NCI-H774 (cell line): ENCODE results near the gene SHB.

Source experiments
- DNase-seq: peaks from one replicate; lab custom pipeline; 2025; lab: John Stamatoyannopoulos, UW

The SHB gene

DNA sequence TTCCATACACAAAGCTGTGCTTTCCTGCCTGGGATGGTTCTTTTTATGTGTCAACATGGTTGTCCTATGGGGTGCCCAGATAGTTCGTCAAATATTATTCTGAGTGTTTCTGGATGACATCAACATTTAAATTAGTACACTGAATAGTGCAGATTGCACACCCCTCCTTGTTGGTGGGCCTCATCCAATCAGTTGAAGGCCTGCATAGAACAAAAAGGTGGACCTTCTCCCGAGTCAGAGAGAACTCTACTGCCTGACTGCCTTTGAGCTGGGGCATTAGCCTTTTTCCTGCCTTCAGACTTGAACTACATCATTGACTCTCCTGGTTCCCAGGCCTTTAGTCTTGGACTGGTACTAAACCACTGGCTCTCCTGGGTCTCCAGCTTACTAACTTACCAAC is 80.4 kb downstream of the SHB start:
- no peak for DNase-seq

DNA sequence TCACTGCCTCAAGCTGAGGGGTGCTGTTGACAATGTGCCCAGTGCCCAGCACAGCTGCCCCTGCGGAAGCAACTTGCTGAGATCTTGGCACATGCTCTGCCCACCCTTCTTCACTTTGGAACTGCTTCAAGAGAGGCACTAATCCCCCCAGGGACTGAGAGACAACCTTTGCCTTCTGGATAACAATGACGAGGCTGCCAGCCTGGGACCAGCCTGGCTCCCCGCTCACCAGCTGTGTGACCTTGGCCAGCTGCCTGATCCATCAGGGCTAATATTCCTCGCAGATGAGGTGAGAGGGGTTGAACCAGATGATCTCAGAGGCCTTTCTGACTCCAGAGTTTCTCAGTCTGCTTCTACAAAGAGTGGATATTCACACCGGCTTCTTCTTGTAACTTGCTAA is 81.0 kb downstream of the SHB start:
- no peak for DNase-seq

DNA sequence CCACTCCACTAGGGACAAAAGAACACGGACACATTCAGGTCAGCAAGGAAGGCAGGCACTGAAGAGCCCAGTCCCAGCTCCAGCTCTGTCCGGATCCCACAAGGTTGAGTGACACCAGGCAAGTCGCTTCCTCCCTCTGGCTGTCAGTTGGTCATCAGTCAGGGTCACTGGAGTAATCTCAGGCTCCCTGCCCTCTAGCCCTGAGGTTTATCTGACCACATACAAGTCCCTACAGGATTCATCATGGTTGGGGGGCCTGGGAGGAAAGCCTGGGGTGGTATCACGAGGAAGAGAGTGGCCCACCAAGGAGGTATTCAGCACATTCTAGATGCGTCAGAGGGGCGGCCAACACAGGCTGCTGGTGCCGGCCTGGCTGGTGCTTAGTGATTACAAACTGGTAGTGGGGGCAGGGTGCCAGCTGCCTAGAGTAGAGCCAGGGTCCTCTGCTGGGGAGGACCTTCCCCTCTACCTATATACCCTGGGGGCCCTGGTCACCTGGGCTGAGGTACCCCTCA is 81.5 kb downstream of the SHB start:
- DNase-seq, result no peak

DNA sequence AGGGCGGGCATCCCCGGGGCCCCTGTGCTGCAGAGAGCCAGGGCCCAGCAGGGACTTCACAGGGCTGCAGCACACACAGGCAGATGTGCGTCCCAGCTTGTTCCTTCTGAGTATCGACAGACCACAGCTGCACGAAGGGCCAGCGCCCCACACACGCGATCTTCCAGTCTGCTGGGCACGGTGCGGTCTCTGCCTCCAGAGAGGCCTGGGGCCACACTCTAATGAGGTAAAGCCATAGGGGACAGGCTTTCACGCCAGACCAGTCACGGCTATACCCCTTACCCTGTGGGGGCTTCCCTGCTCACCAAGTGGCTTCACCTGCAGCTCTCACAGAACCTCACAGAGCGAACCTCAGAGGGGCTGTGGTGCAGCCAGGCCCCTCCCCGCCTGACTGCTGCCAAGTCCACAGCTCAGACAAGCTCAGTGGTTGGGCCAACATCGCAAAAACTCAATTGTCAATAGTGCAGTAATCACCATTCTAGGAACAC is 82.2 kb downstream of the SHB start:
- DNase-seq, result no peak

DNA sequence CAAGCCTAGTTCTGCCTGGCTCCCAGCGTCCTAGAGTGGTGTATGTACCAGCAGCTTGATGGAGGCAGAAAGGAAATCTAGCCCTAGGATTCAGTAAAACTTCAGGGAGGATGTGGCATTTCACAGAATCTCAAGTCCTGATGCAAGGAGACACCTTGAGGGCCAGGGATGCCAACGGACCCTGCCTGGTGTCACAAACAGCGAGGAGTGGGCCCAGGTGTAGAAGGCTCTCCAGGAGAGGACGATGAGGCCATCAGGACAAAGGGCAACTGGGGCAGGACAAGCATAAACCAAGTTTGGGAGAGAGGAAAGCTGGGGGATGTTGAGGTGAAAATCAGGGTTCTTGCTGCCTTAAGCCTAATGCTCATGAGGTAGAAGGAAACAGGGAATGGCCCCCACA is 83.0 kb downstream of the SHB start:
- DNase-seq, result no peak

DNA sequence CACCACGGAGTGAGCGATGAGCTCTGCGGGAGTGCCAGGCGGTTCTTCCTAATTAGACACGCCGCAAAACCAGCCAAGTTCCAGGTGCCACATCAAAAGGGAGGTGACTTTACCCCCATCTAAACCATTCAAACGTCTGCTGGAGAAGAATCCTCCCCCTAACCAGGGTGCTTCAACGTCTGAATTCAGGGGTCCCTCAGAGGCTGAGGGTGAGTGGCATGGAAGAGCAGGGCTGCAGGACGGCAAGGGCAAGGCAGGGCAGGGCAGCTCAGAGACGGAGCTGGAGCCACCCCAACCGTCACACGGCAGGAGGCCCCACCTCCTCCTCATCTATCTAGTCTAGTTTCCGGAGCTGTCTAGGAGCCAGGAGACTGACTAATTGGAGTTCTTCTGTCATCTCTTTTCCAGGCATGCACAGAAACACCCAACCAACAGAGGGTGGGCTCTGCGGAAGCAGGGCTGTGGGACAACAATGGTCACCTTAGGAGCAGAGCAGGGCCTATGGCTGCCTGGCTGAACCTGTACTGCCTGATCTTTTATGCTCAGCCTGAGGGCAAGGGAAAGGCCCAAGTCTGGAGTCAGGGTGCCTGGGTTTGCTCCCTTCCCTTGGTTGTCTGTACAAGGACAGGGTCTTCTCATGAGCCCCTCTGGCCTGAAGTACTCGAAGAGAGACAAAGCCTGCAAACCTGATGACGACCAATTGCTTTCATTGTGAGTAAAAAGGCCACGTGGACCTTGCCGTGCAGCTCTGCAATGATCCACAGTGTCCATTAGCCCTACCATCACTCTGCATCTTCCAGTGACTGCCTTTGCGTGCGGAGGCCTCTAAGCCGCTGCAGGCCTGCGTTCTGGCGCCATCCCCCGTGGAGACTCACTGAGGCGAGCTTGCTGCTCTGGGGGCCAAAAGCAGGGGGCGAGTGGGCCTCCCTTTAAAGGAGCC is 84.1 kb downstream of the SHB start:
- DNase-seq, result peak; percentile 52

DNA sequence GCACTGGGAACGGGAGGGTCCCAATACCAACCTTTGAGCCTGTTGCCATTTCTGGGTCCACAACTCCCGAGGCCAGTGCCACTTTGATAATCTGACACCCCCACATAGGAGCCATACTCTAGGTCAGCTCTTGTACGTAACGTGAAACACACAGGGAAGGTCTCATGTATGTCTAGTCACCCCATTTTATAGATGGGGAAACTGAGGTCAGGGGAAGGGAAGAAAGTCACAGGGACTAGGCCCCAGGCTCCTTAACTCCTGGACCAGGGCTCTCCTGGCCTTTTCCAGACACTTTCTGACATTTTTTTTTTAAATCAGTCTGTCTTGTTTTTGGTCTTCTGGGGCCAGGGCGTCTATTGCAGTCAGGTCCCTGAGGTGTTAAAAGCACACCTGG is 84.8 kb downstream of the SHB start:
- no peak for DNase-seq

DNA sequence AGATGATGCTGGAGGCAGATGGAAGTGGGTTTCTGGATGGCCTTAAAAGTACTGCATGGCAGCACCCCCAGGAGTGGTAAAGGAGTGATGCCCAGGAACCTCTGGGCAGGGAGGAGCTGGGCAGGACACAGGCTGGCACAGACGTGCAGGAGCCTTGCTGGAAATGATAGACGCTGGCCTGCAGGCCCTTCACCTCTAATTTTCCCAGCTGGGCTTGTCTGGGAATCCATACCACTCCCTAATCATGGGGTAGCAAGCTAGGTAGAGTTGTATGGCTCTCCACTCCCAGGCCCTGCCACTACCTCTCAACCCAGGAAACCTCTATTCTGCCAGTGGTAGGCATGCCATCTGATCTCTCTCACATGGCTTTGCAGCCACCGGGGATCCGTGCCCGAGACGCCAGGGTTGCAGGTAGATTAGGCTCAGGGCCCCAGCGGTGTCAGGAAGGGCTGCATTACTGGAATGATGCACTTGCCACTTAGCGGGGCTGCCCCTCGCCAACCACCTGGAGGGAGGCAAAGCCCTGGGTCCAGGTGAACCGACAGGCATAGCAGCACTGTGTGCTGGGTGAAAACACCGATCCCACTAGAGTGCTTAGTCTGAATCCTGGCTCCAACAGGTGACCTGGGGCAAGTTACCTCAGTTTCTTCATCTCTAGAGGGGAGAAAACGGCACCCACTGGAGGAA is 85.5 kb downstream of the SHB start:
- DNase-seq, result no peak

DNA sequence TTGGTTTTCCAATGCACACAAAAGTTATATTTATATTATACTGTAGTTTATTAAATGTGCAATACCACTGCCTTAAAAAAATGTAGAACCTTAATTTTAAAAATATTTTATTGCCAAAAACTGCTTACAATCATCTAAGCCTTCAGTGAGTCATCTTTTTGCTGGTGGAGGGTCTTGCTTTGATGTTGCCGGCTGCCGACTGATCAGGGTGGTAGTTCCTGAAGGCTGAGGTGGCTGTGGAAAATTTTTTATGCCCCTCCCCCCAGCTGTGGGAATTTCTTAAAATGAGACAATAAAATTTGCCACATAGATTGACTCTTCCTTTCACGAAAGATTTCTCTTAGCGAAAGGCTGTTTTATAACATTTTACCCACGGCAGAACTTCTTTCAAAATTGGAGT is 89.2 kb downstream of the SHB start:
- DNase-seq, result no peak

DNA sequence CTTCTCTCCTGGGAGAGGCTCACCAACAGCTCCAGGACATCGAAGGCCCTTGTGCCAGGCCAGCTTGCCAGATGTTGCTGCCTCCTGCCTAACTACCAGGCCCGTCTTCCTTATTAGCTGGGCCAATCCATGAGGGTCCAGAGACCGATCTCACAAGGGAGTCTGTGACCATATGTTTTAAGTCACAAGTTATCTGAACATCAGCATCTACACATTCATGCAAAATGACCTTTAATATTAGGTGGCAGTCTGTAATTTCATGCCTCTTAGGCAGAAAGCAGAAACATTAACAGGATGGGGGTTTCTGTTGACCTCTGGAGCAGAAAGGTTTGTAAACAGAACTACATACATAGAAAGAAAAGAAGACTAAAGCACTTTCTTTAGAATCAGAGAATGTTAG is 90.0 kb downstream of the SHB start:
- no peak for DNase-seq

DNA sequence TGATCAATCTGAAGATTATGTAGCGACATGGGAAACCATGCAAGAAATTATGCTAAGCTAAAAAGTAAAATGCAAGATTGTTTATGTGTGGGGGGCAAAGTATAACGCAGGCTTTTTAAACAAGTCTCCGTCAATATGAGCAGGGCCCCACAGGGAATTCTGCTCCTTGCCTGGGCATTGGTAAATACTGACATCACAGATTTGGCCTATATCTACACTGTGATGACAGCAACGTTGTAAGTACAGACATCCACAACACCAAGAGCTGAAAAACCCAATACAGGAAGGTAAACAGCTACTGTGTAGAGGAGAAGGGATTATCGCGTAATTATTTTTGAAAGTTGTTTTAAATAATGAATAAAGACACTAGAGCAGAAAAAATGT is 90.6 kb downstream of the SHB start:
- DNase-seq, result no peak

DNA sequence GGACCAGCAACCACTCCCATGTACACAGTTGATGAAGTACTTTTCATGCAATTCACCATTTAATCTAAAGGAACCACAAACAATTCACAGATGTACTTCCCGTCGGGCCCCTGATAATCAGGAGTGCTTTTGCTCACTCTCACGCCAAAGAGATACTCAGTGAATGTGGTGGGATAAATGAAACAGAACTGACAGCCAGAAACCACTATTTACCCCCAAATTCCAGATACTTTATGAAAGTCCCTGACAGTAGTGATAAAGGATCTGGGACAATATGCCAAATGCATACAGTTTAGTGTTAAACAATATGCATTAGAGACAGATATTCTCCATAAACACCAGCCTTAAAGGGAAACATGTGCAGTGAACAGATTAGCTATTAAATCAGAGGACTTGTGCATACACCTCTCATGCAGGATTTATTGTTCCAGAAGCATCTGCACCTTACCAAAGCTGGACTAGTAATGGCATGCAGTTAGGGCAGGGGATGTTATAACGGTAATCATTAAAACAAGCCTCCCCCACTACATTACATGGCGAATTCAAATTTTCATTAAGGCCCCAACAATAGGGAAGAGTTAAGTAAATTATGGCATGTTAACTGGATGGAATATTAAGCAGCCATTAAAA is 91.1 kb downstream of the SHB start:
- DNase-seq, result no peak

DNA sequence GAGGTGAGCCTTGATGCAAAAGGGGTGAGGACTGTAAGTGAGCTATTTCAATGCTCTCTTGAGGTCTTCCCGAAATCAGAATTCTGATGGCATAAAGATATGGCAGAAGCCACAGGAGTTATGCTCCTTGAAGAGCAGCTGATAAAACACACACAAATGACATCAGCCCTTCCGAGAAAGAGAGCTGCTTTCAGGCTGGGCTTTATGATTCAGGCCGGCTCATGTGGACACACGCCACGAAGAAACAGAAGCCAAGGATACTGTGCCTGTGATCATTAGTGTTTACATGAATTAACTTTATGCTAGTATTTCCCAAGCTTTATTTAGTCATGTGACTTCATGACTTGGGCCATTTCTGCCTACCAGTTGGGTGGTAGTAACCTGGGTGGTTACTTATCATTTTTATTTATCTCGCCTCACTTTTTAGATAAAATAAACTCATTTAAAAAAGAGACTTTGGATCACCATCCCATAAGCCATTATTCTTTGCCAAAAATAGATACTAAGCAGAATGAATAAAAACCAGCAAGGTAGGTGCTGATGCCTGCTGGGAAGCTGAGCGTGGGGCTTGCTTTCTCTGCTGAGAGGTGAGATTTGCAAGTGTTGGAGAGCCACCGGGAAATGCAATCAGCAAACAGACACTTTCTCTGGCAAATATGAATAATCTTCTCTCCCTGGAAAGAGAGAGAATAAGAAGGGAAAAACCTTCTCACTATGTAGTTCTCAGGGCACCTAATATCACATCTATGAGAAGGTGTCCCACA is 92.1 kb downstream of the SHB start:
- DNase-seq, result peak; percentile 20

DNA sequence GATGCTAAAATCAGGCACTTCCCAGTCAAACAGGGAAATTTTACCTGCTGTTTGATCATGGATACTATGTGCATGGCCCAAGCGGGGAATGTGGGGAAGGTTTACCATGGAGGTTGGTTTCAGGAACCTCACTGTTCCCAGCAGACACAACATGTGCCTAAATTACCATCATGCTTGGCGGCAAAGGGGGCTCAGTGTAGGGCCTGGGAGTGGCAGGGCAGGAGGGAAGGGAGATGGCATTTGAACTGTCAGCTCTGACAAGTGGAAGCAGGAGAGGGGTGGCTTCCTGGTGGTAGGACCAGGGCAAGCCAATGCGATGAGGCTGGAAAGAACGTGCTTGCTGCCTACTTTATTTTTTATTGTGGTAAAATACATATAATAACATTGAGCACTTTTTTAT is 93.4 kb downstream of the SHB start:
- DNase-seq, result no peak

DNA sequence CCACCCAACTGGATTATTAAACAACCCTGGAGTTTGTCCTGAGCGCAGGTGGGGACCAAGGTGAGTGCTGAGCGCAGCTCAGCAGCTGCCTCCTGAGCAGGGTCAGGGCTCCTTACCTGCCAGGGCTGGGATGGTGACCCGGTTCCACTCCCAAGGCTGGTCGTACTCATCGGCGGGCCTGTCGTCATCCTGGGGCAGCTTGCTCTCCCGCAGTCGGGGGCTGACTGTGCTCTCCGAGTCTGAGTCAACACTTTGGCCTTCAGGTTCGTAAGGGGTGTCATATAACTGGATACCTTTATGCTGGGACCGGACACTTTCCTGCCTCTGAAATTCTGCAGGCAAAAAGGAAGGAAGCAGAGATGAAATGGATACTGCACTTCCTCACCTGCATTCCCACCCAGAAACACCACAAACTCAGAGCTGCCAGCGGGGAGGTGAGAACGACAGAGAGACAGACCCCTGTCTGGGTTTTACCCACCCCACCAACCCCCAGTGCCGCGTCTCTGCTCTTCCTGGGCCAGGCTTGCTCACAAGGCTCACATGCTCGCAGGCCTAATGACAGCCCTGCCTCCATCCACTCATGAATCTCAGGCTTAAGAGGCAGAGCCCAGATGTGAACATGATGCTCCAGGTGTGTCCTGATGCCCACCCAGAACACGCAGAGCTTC is 94.4 kb downstream of the SHB start:
- DNase-seq, result no peak

DNA sequence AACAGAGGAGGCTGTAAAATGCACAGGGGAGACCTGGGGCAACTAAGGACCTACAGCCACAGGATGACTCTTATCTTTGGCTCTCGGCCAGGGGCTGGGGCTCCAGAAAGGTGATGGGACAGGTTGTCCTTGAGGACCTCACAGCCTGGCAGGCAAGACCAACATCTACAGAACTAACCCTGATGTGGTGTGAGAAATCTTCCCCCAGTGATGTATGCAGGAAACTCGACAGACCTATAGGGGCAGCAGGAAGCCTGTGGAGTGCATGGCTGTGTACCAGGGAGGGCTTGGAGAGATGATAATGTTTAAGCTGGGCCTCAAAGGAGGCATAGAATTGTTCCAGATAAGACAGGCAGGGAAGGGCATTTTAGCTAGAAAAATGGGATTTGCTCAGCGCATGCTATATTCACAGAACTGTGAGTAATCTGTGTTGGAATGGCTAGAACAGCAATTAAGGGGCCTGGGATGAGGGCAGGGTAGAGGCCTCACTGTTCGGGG is 96.6 kb downstream of the SHB start:
- DNase-seq, result no peak

DNA sequence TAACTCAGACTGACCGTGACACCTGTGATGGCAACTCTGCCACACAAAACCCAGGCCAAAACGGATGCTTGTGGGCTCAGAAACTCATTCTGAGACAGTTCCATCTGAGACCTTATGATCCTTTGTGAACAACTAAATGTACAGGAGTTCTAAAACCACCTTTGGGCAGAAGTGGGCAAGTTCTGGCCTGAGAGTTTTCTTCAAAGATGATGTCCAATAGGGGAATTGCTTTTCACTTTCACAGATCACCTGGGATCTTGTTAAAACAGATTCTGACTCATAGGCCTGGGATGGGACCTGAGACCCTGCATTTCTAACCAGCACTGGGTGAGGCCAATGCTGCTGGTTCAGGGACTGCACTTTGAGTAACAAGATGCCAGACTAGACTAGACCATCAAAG is 97.3 kb downstream of the SHB start:
- DNase-seq, result no peak

DNA sequence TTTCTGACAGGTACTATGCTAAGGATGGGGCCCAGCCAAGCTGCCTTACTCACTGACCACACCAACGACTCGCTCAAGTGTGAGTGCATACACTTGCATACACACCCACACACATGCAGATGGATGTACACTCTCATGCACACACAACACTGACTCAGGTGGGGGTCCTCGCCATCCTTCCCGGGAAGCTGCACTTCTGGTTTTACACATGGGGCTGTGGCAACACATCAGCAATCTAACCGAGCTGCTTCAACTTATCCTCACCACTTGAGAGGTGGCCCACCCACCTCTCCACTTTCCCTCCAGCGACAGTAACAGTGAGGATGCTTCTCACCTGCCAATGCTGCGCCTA is 97.9 kb downstream of the SHB start:
- DNase-seq, result no peak

DNA sequence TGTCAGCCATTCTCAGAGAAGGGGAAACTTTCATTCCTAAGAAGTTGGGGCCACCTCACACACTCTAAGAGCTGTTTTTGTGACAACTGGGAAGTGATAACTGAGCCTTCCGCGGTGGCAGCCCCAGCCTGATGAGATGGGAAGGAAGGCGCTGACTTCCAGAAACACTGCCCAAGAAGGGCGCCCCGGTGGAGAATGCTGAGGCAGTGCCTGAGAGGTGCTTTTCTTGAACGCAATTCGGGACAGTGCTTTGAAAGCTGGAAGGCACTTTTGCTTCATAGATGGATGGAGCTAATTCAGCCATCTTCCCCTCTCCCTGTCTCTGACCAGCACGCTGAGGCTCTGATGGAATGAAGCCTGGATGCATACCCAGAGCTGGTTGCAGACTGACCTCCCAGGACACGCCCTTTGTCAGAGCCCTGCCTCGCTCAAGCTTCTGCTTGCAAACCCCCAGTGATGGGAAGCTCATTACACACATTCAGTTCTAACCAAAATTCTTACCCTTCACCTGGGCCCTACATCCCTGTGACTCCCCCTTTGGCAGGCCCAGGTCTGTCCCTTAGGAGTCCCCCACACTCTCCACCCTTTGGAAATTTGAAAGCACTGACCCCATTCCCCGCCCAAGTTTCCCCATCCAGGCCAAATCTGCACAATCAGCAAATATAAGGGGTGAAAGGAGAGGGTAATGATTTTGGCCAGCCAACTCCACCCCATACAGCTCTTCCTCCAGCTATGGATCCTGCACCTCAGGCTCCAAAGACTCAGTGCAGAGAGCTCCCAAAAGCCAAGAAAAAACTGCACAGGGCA is 98.5 kb downstream of the SHB start:
- DNase-seq, result no peak

DNA sequence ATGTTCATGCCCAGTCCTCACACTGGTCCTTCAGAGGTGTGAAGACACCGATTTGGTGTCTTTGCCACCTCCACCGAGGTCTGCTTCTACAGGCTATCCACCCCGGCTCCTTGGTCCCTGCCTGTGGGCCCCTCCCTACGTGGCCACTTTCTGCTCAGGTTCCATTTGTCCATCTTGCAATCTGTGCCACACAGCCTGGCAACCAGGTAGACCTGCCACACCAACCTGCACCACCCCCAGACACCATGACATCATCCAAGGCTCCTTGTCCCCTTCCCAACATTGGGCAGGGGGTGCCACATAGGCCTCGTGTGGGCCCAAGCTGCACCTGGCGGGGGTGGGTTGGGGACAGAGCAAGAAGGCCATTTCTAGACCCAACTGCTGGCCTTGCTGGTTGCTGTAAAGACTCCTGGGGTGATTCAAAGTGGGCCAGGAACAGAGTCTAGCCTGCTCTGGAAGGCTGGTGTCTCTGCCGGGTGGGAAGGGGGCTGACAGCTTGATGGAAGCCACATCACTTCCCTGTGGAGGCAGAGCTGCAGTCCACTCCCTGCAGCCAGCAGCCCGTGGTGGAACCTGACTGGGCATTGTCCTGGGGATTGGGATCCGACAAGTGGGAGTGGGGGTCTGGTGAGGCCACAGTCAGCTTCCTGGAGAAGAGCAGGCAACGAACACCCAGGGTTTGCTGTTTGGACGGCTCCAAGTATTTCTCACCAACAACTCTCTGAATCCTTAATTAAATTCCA is 99.3 kb downstream of the SHB start:
- DNase-seq, result no peak
